Body of pancreas (tissue), 4 donors: ENCODE measurements around the gene EAF1. TPM values are rescaled to one million over a fixed set of nuclear protein-coding genes. Genes with fewer than 3 reads are reported as not detected.

Experiments
- ATAC-seq: fragments of 150-250 bp; one replicate; pipeline ENCODE4 v1.9.1; 2016
- DNase-seq, 4 donors: peaks; one replicate each; pipeline ENCODE4 v3.0.0-alpha.2; 2019
- H3K27ac ChIP-seq, 4 donors: fragments of 200-600 bp; sonication (generic); 1 replicate in 3 of 4; 2 replicates in 1 of 4; pipeline versions ENCODE4 v1.5.1 to v1.6.1; 2016 to 2019; ENCODE audit warnings: mild to moderate bottlenecking in 1 of 4, mixed read lengths in 1 of 4, moderate library complexity in 1 of 4
- H3K27me3 ChIP-seq, 2 donors: fragments of 200-600 bp; sonication (generic); one replicate each; pipeline ENCODE4 v1.6.0; 2016; ENCODE audit warnings: mild to moderate bottlenecking in 1 of 2
- H3K36me3 ChIP-seq, 2 donors: fragments of 200-600 bp; sonication (generic); replicated peaks in 1 of 2; 2 replicates each; pipeline ENCODE4 v1.5.1; 2016; ENCODE audit warnings: low read depth in 2 of 2; ENCODE audit not compliant: insufficient read depth in 1 of 2
- H3K4me1 ChIP-seq: fragments of 200-600 bp; sonication (generic); one replicate; pipeline ENCODE4 v1.6.0; 2016
- H3K4me3 ChIP-seq, 2 donors: fragments of 200-600 bp; sonication (generic); 1 replicate in 1 of 2; 2 replicates in 1 of 2; pipeline ENCODE4 v1.5.1; 2016 to 2019
- H3K9me3 ChIP-seq, 3 donors: fragments of 200-600 bp; sonication (generic); 1 replicate in 2 of 3; 2 replicates in 1 of 3; pipeline ENCODE4 v1.5.1; 2016
- POLR2A ChIP-seq, 3 donors: fragments of 450-650 bp; IDR thresholded peaks; one replicate each; pipeline ENCODE4 v1.6.1; 2016; ENCODE audit warnings: antibody characterized with exemption in 3 of 3, mild to moderate bottlenecking in 2 of 3
- WGBS, 2 donors: methylation state at CpG; one replicate each; pipeline ENCODE4 v1.1.5; 2017; 5-methylcytosine and 5-hydroxymethylcytosine counted together
- intact Hi-C: fragments of 100-400 bp; cut with DNase I; formaldehyde crosslinking; loops from one replicate; pipeline ENCODE4 v1.15.1; 2023
- small RNA-seq: library from RNA; depleted of rRNA; stranded (forward); fragments of <200 nt; gene quantifications from one replicate; pipeline ENCODE3, GENCODE V24; 2016
- total RNA-seq, 2 donors: library from RNA; depleted of rRNA; stranded (reverse); fragments of >200 nt; gene quantifications; one replicate each; pipeline ENCODE4 v1.1.0, GENCODE V29; 2016
- TF ChIP-seq, protein P1 (sequence below), 7 experiments: fragments of 450-650 bp in 4 of 7; fragments of 200-600 bp in 3 of 7; sonication (generic) in 3 of 7; IDR thresholded peaks; one replicate each; pipeline ENCODE4 v1.5.1; 2016 to 2019; ENCODE audit warnings: antibody characterized with exemption in 7 of 7

EAF1 gene
- total RNA-seq, 2 donors from 2014 or later, result 9.1 to 12.9 TPM

DNA sequence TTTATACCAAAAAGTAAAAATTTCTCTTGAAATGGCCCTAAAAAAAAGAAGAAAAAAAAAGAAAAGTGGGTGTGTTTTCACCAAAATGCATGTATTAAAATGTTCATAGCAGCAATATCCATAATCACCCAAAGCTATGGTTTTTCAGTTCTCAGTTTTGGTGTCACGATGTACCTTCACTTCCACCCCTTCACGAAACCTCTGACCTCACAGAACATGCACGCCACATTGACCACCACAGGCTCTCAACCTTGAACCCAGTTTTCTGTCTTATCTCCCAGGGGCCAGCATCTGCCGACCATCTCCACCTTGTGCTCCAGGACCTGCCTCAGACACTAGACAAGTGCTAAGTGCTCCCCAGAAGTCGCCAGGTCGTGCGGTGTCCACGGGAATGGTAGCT, 63.7 kb downstream of the EAF1 start:
- H3K9me3 ChIP-seq, result no peaks in the 10 kb centered on the region
- TF ChIP-seq POLR2A (IDR thresholded peaks at IDR 0.05), result no peak
- TF ChIP-seq, protein P1, sequence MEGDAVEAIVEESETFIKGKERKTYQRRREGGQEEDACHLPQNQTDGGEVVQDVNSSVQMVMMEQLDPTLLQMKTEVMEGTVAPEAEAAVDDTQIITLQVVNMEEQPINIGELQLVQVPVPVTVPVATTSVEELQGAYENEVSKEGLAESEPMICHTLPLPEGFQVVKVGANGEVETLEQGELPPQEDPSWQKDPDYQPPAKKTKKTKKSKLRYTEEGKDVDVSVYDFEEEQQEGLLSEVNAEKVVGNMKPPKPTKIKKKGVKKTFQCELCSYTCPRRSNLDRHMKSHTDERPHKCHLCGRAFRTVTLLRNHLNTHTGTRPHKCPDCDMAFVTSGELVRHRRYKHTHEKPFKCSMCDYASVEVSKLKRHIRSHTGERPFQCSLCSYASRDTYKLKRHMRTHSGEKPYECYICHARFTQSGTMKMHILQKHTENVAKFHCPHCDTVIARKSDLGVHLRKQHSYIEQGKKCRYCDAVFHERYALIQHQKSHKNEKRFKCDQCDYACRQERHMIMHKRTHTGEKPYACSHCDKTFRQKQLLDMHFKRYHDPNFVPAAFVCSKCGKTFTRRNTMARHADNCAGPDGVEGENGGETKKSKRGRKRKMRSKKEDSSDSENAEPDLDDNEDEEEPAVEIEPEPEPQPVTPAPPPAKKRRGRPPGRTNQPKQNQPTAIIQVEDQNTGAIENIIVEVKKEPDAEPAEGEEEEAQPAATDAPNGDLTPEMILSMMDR (IDR thresholded peaks at IDR 0.05), result no peak
- intact Hi-C loops, result no loop called here
- 96 to 98% methylated on average over 8 of the region's 8 CpGs for WGBS, 2 donors
- ATAC-seq (no peak), DNase-seq (no peak)
- no peaks in the 10 kb centered on the region for H3K27me3 ChIP-seq
- no peak overlapping the region for H3K27ac ChIP-seq
- no peaks in the 10 kb centered on the region for H3K36me3 ChIP-seq
- H3K4me1 ChIP-seq, result peaks cover 6% of the 10 kb centered on the region
- H3K4me3 ChIP-seq, result no peak overlapping the region

Small RNA genes within 50 kb of the gene (small RNA-seq; reads per million reads assigned to genes)
- not detected for gene RNU6-1024P

Other genes with a start within 250 kb of the EAF1 start
- gene CAPN7, start 221.4 kb upstream of the EAF1 start, total RNA-seq, result 10 to 100 TPM; 38.1 to 40.5 TPM
- gene SH3BP5, start 95.0 kb upstream of the EAF1 start, total RNA-seq, result 10 to 100 TPM; 13.7 to 21.8 TPM
- 10 to 100 TPM in 1 of 2 donors, 1 to 10 TPM in 1; 3.3 to 14.5 TPM for gene METTL6, start 54 bp upstream of the EAF1 start, total RNA-seq
- gene COLQ, start 94.1 kb downstream of the EAF1 start, total RNA-seq, result 1 to 10 TPM; 1.8 to 5.3 TPM
- 10 to 100 TPM; 12.5 to 19.5 TPM for gene HACL1, start 174.0 kb downstream of the EAF1 start, total RNA-seq
- gene BTD, start 174.1 kb downstream of the EAF1 start, total RNA-seq, result 10 to 100 TPM in 1 of 2 donors, 1 to 10 TPM in 1; 8.2 to 24.4 TPM